ENCODE data around the gene NCKAP5.

NCKAP5 gene

GRCh38 chr2:133266926-133267590, 301.2 kb downstream of the NCKAP5 start:
- intact Hi-C loops (cut with DNase I), result no loop called here
- DNase-seq, result peak in 8 of 42 donors; percentile 8 to 34 (median 20)

GRCh38 chr2:133266041-133266925, 302.0 kb downstream of the NCKAP5 start:
- DNase-seq, result peak in 15 of 42 donors; percentile 6 to 46 (median 23)
- intact Hi-C loops (cut with DNase I), result no loop called here

- peak in 40 of 42 donors; percentile 26 to 73 (median 51) for DNase-seq
- intact Hi-C loops (cut with DNase I), result no loop called here
Observed at GRCh38 chr2:133265432-133265949, 302.8 kb downstream of the NCKAP5 start.

DNA sequence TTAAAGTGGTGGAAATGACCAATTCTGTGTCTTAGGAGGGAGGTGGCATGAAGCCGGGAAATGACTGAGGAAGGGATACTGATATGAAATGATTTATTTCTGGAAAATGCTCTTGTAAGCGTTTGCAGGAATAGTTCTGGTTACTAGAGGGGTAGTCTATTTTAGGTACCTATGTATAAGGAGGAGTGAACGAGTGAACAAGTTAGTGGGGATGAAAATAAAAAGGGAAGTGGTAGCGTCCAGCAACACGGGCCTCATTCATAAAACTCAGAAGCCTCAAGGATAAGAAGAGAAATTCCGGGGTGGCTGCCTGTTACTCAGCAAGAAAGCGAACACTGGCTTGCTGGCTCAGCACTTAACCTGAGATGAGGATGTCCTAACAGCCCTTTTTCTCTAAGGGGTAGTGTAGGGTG, 303.3 kb downstream of the NCKAP5 start:
- peak in 10 of 42 donors; percentile 14 to 53 (median 26) for DNase-seq
- intact Hi-C loops (cut with DNase I), result no loop called here

- peak in 2 of 42 donors; percentile 11 for DNase-seq
- intact Hi-C loops (cut with DNase I), result no loop called here
Observed at GRCh38 chr2:133262893-133263292, 305.4 kb downstream of the NCKAP5 start.

GRCh38 chr2:133255360-133255759, 312.9 kb downstream of the NCKAP5 start:
- peak in 4 of 42 donors; percentile 8 to 63 (median 44) for DNase-seq
- intact Hi-C loops (cut with DNase I), result no loop called here

GRCh38 chr2:133253793-133254192, 314.5 kb downstream of the NCKAP5 start:
- intact Hi-C loops (cut with DNase I), result no loop called here
- DNase-seq, result no peak

GRCh38 chr2:133252780-133253355, 315.4 kb downstream of the NCKAP5 start:
- intact Hi-C loops (cut with DNase I), result no loop called here
- DNase-seq, result no peak

- intact Hi-C loops (cut with DNase I), result no loop called here
Observed at GRCh38 chr2:133249362-133249761, 318.9 kb downstream of the NCKAP5 start.

GRCh38 chr2:133248264-133248663, 320.0 kb downstream of the NCKAP5 start:
- DNase-seq, result no peak
- intact Hi-C loops (cut with DNase I), result no loop called here

More at GRCh38 chr2:133249362-133249761, 318.9 kb downstream of the NCKAP5 start:
- DNase-seq, result no peak

DNA sequence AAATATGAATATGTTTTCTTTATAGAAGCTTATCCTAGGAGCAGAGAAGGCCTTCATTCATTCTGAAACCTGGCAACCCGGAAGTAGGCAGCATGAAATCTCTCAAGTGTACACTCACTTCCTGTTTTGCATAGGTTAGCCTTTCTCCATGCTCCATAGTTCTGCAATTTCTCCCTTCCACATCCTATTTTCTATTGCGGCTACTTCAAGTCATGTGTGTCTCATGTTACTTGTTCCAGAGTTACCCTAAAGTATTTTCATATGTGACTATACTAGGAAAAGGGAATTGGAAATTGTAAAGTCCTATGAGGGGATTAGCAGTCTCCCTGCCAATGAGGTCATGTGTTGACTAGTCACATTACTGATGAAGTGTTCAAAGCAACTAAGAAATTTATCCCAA, 320.6 kb downstream of the NCKAP5 start:
- peak in 2 of 42 donors; percentile 9 to 29 for DNase-seq
- intact Hi-C loops (cut with DNase I), result no loop called here

- intact Hi-C loops (cut with DNase I), result no loop called here
- DNase-seq, result no peak
Observed at GRCh38 chr2:133241224-133241571, 327.1 kb downstream of the NCKAP5 start.

- intact Hi-C loops (cut with DNase I), result no loop called here
- peak in 1 of 42 donors; percentile 40 for DNase-seq
Observed at GRCh38 chr2:133240491-133241223, 327.6 kb downstream of the NCKAP5 start.

DNA sequence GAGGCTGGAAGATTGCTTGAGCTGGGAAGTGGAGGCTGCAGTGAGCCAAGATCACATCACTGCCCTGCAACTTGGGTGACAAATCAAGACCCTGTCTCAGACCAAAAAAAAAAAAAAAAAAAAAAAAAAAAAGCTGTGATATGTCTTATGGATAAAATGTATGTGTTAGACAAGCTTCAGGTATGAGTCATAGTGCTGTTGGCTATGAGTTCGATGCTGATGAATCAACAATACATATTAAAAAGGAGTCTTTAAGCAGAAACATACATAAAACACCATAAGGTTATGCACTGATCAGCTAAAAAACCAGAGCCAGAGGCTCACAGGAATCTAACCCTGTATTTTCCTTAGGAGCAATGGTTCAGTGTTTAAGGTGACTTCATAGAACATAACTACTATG, 332.3 kb downstream of the NCKAP5 start:
- DNase-seq, result no peak
- intact Hi-C loops (cut with DNase I), result no loop called here

- no peak for DNase-seq
- intact Hi-C loops (cut with DNase I), result no loop called here
Observed at GRCh38 chr2:133232556-133232955, 335.7 kb downstream of the NCKAP5 start.

DNA sequence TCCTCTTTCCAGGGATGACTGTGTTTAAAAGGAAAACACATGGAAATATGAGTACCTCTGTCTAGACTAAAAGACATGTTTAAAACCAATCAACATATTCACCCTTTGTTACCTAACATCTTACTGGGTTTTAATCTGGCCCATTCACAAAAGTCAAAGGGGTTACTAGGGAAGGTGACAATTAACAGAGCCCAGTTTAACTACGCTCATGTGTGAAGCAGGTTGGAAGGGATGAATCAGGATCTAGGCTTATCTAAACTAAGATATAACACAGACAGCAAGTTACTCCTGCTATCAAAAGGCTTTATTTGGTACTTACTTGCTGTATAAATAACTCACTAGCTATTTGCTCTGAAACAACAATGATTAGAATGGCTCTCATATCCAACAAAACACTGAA, 337.0 kb downstream of the NCKAP5 start:
- intact Hi-C loops (cut with DNase I), result no loop called here
- no peak for DNase-seq

DNA sequence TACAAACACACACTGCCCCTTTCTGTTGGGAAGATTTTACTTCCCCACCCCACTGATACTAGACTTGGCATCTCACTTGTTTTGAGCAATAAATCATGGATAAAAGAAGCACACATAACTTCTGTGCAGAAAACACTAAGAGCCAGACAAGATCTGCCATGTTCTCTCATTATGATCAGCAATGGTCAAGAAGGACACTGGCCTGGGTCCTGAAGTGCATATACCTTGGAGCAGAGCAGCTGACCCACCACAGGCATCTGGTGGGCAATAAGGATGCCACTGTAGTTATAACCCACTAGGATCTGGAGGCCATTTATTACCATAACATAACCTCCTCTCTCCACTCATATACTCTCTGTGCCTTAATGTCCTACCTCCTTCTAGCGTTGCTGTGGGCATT, 338.3 kb downstream of the NCKAP5 start:
- intact Hi-C loops (cut with DNase I), result no loop called here
- DNase-seq, result no peak

DNA sequence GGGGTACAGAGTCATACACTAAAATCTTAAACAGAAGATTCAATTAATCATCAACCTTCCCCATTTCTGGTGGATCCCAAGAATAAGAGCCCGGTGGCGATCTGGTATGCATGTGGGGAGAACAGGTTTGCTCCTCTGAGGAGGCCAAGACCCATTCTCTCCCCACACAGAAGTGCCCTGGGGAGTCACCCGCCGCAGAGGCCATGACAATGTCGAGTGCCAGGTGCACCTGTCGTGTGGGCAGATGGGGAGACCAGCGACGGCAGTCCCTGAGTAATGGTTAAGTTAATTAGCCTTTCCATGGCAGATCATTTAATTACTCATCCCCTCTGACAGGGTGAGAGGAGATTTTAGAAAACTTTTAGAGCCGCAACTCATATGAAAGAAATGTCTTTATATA, 345.0 kb downstream of the NCKAP5 start:
- intact Hi-C loops (cut with DNase I), result no loop called here
- no peak for DNase-seq

GRCh38 chr2:133221398-133221797, 346.9 kb downstream of the NCKAP5 start:
- intact Hi-C loops (cut with DNase I), result no loop called here
- DNase-seq, result peak in 7 of 42 donors; percentile 6 to 59 (median 41)
